Loucy (cell line): ENCODE results near the gene SLC6A11.

ENCODE experiments used
- CTCF ChIP-seq: fragments of 200-600 bp; sonication (generic); conservative IDR thresholded peaks from 2 replicates; pipeline ENCODE4 v1.5.1; 2014; ENCODE audit warnings: mild to moderate bottlenecking, antibody characterized with exemption, low read length
- EZH2phosphoT487 ChIP-seq: fragments of 200-600 bp; IDR thresholded peaks from 2 replicates; pipeline ENCODE4 v1.6.1; 2018; ENCODE audit warnings: antibody characterized with exemption, mild to moderate bottlenecking, moderate library complexity, borderline replicate concordance

- TF ChIP-seq CTCF: no peak
- TF ChIP-seq EZH2phosphoT487: no peak
Observed at GRCh38 chr3:10836676-10837075, 20.6 kb downstream of the SLC6A11 start.
